Panc1 (cell line): ENCODE data around the gene GBA2. TPM values are rescaled to one million over a fixed set of nuclear protein-coding genes. Genes with fewer than 3 reads are reported as not detected.

ENCODE experiments used
- ATAC-seq: fragments of 200-7000 bp; cut with Tn5 transposase; 2 replicates; pipeline ENCODE4 v1.9.1; 2020; ENCODE audit warnings: mild to moderate bottlenecking, moderate library complexity
- BruUV-seq: library from RNA; stranded (reverse); fragments of 400-500 nt; replicated peaks from 2 replicates; lab custom pipeline; 2021; lab: Mats Ljungman, UMichigan
- CTCF ChIA-PET: fragments of 300-600 bp; sonication (Branson Sonifier 250); formaldehyde crosslinking; loops from one replicate; lab custom pipeline; 2022; ENCODE audit warnings: antibody characterized with exemption; lab: Charles Lee
- POLR2A ChIA-PET: fragments of 300-600 bp; sonication (Branson Sonifier 250); formaldehyde crosslinking; loops from one replicate; lab custom pipeline; 2022; ENCODE audit warnings: antibody characterized with exemption; lab: Charles Lee
- DNase-seq: peaks from one replicate; pipeline ENCODE4 v3.0.0-alpha.2; 2010; ENCODE audit warnings: low read depth, low spot score
- H3K27ac ChIP-seq: 2 replicates; pipeline ENCODE4 v1.5.1; 2011; ENCODE audit warnings: mild to moderate bottlenecking, low read length, inconsistent platforms
- H3K27me3 ChIP-seq: fragments of 200-500 bp; sonication (Bioruptor generic); 2 replicates; pipeline ENCODE4 v1.6.0; 2014; ENCODE audit warnings: low read length, inconsistent platforms; ENCODE audit not compliant: control insufficient read depth, insufficient read depth
- H3K36me3 ChIP-seq: fragments of 200-500 bp; sonication (Bioruptor generic); 2 replicates; pipeline ENCODE4 v1.5.1; 2014; ENCODE audit warnings: inconsistent platforms, mild to moderate bottlenecking, low read length, moderate library complexity; ENCODE audit not compliant: control insufficient read depth, insufficient read depth
- H3K4me1 ChIP-seq: 2 replicates; pipeline ENCODE4 v1.5.1; 2011; ENCODE audit warnings: inconsistent platforms, mild to moderate bottlenecking, low read length, moderate library complexity; ENCODE audit not compliant: control insufficient read depth, insufficient read depth
- H3K4me3 ChIP-seq, 2 experiments: 2 replicates each; pipeline ENCODE4 v1.5.1; 2011 to 2012; ENCODE audit warnings: low read depth in 2 of 2, low read length in 2 of 2, mild to moderate bottlenecking in 2 of 2, inconsistent platforms in 1 of 2, moderate library complexity in 1 of 2
- H3K9me3 ChIP-seq: fragments of 200-500 bp; sonication (Bioruptor generic); 2 replicates; pipeline ENCODE4 v1.5.1; 2014; ENCODE audit warnings: low read depth, mild to moderate bottlenecking, inconsistent platforms, low read length, moderate library complexity; ENCODE audit not compliant: control insufficient read depth, insufficient read depth
- POLR2AphosphoS5 ChIP-seq: IDR thresholded peaks from 2 replicates; pipeline ENCODE4 v1.6.1; 2012; ENCODE audit warnings: mild to moderate bottlenecking, low read depth, low read length, moderate library complexity
- SIN3A ChIP-seq: IDR thresholded peaks from 2 replicates; pipeline ENCODE4 v1.6.1; 2012; ENCODE audit warnings: low read depth, mild to moderate bottlenecking, low read length, moderate library complexity, borderline replicate concordance; ENCODE audit not compliant: insufficient read depth
- TCF7L2 ChIP-seq: IDR thresholded peaks from 2 replicates; pipeline ENCODE4 v1.6.1; 2011; ENCODE audit warnings: mild to moderate bottlenecking, low read depth, low read length, inconsistent platforms
- in situ Hi-C: cut with HindIII; loops from 2 replicates; pipeline ENCODE4 v1.10.0; 2016; ENCODE audit warnings: low sequenced_read_pairs, low pct_unique_long_range_greater_than_20kb
- intact Hi-C: fragments of 100-400 bp; cut with micrococcal nuclease; formaldehyde crosslinking; loops from one replicate; pipeline ENCODE4 v1.10.0; 2022; ENCODE audit not compliant: unreplicated experiment
- total RNA-seq: library from RNA; stranded (reverse); gene quantifications from one replicate; pipeline ENCODE4 v1.2.1, GENCODE V29; 2021; ENCODE audit not compliant: unreplicated experiment
- TF ChIP-seq, protein P1 (sequence below): fragments of 450-650 bp; IDR thresholded peaks from 2 replicates; pipeline ENCODE4 v1.5.1; 2017; ENCODE audit warnings: mild to moderate bottlenecking
- TF ChIP-seq, protein P2 (sequence below), 2 experiments: IDR thresholded peaks; 2 replicates each; pipeline ENCODE4 v1.6.1; 2011 to 2012; ENCODE audit warnings: low read depth in 2 of 2, control low read depth in 1 of 2, low read length in 1 of 2, mild to moderate bottlenecking in 1 of 2, moderate library complexity in 1 of 2; ENCODE audit not compliant: insufficient read depth in 1 of 2

GBA2 gene
- total RNA-seq, 1 experiment from 2014 or later, result 109 TPM

DNA sequence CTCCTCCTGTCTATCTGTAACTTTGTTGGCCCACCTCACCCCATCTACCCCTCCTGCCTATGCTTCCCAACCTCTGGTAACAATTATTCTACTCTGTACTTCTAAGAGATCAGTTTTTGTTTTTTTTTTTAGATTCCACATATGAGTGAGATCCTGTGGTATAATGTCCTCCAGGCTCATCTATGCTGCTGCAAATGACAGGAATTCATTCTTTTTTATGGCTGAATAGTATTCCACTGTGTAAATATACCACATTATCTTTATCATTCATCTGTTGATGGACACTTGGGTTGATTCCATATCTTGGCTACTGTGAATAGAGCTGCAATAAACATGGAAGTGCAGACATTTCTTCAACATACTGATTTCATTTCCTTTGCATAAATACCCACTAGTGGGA is 34.4 kb upstream of the GBA2 start:
- ChIA-PET CTCF (no interaction called here), POLR2A (no interaction called here)
- in situ Hi-C loops, result no loop called here
- no peaks in the 10 kb centered on the region for H3K36me3 ChIP-seq
- DNase-seq (no peak), ATAC-seq (no peak)
- no peak for TF ChIP-seq SIN3A
- H3K9me3 ChIP-seq, result no peaks in the 10 kb centered on the region
- no peak overlapping the region for H3K4me3 ChIP-seq
- intact Hi-C loops, result no loop called here
- BruUV-seq, result no TSS peak
- H3K27me3 ChIP-seq, result no peaks in the 10 kb centered on the region
- H3K27ac ChIP-seq, result no peak overlapping the region
- no peaks in the 10 kb centered on the region for H3K4me1 ChIP-seq

DNA sequence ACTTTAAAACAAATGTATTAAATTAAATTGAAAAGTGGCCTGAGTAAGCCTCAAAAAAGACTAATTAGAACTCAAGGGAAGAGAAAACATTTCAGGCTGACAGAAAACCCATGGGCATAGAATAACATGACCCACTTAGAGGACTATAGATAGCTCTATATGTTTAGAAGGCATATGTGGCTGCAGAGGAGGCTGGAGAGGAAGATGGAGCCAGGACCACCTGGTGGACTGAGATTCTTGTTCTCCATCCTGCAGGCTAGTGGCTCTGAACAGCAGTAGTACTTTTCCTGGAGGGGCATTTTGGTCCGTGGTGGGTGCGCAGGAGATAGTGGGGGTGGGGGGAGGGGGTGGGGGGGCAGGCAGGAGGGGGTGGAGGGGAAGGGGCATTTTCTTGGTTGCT is 32.0 kb upstream of the GBA2 start:
- Histone ChIP-seq H3K36me3 (no peaks in the 10 kb centered on the region), H3K9me3 (no peaks in the 10 kb centered on the region), H3K27ac (no peak overlapping the region), H3K4me3 (no peak overlapping the region), H3K4me1 (no peaks in the 10 kb centered on the region), H3K27me3 (no peaks in the 10 kb centered on the region)
- ATAC-seq, result no peak
- intact Hi-C loops (no loop called here), in situ Hi-C loops (no loop called here)
- TF ChIP-seq, protein P1, sequence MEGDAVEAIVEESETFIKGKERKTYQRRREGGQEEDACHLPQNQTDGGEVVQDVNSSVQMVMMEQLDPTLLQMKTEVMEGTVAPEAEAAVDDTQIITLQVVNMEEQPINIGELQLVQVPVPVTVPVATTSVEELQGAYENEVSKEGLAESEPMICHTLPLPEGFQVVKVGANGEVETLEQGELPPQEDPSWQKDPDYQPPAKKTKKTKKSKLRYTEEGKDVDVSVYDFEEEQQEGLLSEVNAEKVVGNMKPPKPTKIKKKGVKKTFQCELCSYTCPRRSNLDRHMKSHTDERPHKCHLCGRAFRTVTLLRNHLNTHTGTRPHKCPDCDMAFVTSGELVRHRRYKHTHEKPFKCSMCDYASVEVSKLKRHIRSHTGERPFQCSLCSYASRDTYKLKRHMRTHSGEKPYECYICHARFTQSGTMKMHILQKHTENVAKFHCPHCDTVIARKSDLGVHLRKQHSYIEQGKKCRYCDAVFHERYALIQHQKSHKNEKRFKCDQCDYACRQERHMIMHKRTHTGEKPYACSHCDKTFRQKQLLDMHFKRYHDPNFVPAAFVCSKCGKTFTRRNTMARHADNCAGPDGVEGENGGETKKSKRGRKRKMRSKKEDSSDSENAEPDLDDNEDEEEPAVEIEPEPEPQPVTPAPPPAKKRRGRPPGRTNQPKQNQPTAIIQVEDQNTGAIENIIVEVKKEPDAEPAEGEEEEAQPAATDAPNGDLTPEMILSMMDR, result no peak
- no peak for TF ChIP-seq TCF7L2
- TF ChIP-seq, protein P2, sequence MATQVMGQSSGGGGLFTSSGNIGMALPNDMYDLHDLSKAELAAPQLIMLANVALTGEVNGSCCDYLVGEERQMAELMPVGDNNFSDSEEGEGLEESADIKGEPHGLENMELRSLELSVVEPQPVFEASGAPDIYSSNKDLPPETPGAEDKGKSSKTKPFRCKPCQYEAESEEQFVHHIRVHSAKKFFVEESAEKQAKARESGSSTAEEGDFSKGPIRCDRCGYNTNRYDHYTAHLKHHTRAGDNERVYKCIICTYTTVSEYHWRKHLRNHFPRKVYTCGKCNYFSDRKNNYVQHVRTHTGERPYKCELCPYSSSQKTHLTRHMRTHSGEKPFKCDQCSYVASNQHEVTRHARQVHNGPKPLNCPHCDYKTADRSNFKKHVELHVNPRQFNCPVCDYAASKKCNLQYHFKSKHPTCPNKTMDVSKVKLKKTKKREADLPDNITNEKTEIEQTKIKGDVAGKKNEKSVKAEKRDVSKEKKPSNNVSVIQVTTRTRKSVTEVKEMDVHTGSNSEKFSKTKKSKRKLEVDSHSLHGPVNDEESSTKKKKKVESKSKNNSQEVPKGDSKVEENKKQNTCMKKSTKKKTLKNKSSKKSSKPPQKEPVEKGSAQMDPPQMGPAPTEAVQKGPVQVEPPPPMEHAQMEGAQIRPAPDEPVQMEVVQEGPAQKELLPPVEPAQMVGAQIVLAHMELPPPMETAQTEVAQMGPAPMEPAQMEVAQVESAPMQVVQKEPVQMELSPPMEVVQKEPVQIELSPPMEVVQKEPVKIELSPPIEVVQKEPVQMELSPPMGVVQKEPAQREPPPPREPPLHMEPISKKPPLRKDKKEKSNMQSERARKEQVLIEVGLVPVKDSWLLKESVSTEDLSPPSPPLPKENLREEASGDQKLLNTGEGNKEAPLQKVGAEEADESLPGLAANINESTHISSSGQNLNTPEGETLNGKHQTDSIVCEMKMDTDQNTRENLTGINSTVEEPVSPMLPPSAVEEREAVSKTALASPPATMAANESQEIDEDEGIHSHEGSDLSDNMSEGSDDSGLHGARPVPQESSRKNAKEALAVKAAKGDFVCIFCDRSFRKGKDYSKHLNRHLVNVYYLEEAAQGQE (IDR thresholded peaks at IDR 0.05; ENCODE audit: insufficient read depth in 1 of 2, low read depth in 2 of 2, low read length in 1 of 2), result no peak
- TF ChIP-seq SIN3A, result no peak
- TF ChIP-seq POLR2AphosphoS5, result no peak
- BruUV-seq, result no TSS peak
- ChIA-PET POLR2A (interaction anchor here (0.7 kb wide), 2 partner anchors 98 to 138 kb away, joined by 7 to 10 read pairs; no protein-coding TSS in a partner anchor), CTCF (no interaction called here)
- DNase-seq, result no peak

DNA sequence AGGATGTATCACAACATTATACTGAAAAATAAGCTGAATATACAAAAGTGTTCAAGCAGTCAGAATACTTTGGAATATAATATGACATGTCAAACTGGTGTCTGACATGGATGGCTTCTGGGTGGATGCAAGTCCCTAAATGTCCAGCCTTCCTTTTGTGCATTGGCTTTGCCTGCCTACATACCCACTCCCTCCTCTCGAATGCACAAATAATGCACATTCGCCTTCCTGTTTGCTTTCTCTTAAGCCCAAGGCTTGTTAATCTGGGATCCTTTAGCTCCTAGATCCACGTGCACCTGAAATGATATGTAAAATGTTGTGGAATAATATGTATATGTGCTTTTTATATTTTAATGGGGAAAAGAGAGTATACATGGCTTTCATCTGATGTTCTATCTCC is 29.5 kb upstream of the GBA2 start:
- TF ChIP-seq, protein P2 (IDR thresholded peaks at IDR 0.05; ENCODE audit: insufficient read depth in 1 of 2, low read depth in 2 of 2, low read length in 1 of 2), result no peak
- no peak for TF ChIP-seq TCF7L2
- TF ChIP-seq SIN3A, result no peak
- no peaks in the 10 kb centered on the region for H3K9me3 ChIP-seq
- no peak overlapping the region for H3K4me3 ChIP-seq
- no peaks in the 10 kb centered on the region for H3K27me3 ChIP-seq
- no peak overlapping the region for H3K27ac ChIP-seq
- in situ Hi-C loops, result no loop called here
- DNase-seq (no peak), ATAC-seq (no peak)
- POLR2A ChIA-PET, result interaction anchor here (0.6 kb wide), 1 partner anchor 38 kb away, joined by 11 read pairs; no protein-coding TSS in a partner anchor
- intact Hi-C loops, result no loop called here
- BruUV-seq, result no TSS peak
- CTCF ChIA-PET, result interaction anchor here (1.0 kb wide), 1 partner anchor 11 kb away, joined by 7 read pairs; no protein-coding TSS in a partner anchor
- no peaks in the 10 kb centered on the region for H3K4me1 ChIP-seq
- H3K36me3 ChIP-seq, result no peaks in the 10 kb centered on the region
